GM12892 (cell line): ENCODE results near the gene WDR1.

Source experiments
- DNase-seq: peaks from one replicate; pipeline ENCODE4 v3.0.0; 2011; ENCODE audit not compliant: insufficient read length
- FAIRE-seq: peaks from 2 replicates; lab custom pipeline; 2011; peaks lifted over from hg19 to GRCh38; lab: Jason Lieb, UNC
- POLR2A ChIP-seq: IDR thresholded peaks from 2 replicates; pipeline ENCODE4 v1.6.1; 2011; ENCODE audit warnings: low read depth, low read length, control low read depth
- POLR2AphosphoS5 ChIP-seq: IDR thresholded peaks from 2 replicates; pipeline ENCODE4 v1.6.1; 2011; ENCODE audit warnings: low read depth, low read length, control low read depth
- TAF1 ChIP-seq: IDR thresholded peaks from 2 replicates; pipeline ENCODE4 v1.6.1; 2011; ENCODE audit warnings: low read depth, mild to moderate bottlenecking, control low read depth, low read length, borderline replicate concordance

Gene WDR1

DNA sequence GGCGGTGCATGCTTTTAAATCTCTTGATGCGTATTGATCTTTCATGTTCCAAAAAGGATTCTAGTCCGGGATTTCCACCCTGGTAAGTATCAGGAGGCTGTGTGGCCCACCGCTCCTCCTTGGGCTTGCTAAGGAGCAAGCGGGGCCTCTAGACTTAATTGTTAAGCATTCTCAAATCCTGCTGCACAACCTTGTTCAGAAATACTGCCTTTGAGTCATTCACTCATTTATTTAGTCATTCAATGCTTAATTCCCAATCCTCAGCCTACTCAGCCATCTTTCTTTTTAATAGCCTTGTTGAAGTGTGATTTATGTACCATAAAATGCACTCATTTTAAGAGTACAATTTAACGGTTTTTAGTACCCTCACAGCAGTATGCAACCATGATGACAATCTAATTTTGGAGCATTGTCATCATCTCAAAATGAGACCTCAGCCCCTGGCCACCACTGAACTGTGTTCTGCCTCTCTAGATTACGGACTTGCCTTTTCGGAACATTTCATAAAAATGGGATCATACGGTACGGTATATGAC, 79.7 kb downstream of the WDR1 start:
- DNase-seq: no peak
- TF ChIP-seq TAF1 (no peak), POLR2A (no peak), POLR2AphosphoS5 (no peak)
- no peak for FAIRE-seq

DNA sequence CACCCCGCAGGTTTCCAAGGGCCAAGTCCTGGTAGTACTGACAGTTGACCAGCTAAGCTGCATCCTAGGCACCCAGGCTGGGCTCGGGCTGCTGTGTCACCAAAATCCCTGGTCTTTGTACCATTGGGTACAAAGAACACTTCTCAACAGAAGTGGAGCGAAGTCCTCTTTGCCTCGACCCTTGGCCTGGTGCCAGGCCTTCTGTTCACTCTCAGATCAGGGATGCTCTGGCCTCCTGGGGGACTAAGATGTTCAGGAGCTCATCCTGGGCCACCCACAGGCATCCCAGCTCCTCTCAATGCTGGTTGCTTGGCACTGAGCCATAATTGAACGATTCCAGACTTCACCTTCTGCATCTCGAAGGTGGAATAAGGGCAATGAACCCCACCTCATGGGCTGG, 81.5 kb downstream of the WDR1 start:
- TF ChIP-seq TAF1 (no peak), POLR2AphosphoS5 (no peak), POLR2A (no peak)
- no peak for FAIRE-seq
- DNase-seq: no peak

DNA sequence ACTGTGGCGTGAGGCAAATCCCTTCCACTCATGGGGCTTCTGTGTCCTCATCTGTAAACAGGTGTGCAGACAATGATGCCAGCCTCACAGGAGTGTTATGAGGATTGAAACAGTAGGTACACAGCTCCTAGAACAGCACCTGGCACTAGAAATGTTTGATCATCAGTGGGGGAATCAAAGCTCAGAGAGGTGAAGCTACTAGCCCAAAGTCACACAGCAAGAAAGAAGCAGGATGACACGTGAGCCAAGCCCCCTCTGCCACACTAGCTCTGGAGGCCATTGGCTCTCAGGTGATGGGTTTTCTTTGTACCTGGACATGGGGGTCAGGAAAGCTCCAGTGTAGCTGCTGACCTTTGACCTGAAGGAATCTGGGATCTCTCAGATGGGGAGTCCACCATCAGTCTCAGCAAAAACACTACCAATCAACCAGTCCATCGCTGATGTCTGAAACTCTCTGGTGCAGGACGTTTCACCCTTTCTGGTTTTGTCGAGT, 81.9 kb downstream of the WDR1 start:
- FAIRE-seq (no peak), DNase-seq (no peak)
- TF ChIP-seq TAF1 (no peak), POLR2A (no peak), POLR2AphosphoS5 (no peak)

DNA sequence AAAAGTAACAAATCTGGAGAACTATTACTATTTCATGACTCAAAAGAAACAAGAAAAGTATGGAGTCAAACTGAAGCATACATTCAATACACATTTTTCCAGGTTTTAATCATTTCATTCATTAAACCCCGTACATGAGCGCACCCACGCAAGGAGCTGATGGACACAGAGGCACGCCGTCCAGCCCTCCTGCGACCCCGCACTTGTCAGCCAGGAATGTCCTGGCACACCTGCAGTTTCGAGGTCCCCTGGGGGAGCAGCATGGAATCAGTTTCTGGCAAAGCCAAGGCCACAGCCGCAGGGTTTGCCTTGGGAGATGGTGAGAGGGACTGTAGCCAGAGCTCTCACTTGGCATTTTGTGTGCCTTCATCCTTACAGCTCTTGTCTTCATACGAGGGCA, 82.5 kb downstream of the WDR1 start:
- FAIRE-seq (no peak), DNase-seq (no peak)
- TF ChIP-seq POLR2AphosphoS5 (no peak), POLR2A (no peak), TAF1 (no peak)

DNA sequence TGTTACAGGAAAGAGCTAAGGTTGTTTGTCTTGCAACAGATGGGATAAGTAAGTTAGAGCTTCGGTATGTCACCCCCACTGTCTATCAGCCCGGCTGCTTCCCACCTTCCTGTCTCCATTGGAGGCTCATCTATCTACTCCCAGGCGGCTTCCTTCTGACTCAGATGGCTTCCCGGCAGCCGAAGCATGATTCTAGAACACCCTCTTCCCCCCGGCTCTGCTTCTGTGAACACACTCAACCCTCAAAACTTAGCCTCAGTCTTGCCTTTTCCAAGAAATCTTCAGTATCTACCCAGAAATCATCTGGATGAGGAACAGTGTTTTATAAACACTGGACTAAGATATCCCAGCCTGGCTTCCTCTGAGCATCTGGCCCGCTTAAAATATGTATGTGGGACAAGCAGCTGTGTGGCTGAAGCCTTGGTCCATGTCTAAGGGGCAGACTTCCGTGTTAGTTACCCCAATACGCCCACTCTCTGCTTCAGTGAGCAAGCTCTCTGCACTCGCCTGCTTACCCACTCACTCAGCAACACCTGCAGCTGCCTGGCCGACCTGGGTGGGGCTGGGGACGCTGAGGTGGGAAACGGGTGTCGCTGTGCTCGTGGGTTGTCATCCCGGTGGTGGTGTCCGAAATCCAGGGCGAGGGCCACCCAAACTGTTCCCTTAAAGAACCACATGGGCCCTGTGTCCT, 83.3 kb downstream of the WDR1 start:
- no peak for TF ChIP-seq TAF1
- TF ChIP-seq POLR2AphosphoS5: no peak
- no peak for TF ChIP-seq POLR2A
- peak; percentile 33 for FAIRE-seq

DNA sequence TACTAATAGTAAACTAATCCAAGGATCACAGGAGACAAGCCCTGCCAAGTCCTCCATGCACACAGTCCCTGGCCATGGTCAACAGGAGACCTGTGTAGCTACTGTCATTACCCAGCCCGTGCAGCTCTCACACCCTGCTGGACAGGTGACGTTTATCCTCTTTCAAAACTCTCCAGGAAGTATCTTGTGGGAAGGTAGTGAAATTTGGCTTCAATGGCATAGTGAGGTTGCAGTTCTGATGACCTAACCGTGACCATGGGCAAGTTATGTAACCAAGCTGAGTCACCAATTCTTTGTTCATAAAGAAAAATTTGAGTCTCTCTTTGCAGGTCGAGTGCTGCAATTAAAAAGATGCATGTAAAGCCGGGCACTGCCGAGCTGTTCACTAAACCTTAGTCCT, 84.0 kb downstream of the WDR1 start:
- DNase-seq (no peak), FAIRE-seq (no peak)

More for the DNA sequence above, 83.3 kb downstream of the WDR1 start:
- DNase-seq: no peak

DNA sequence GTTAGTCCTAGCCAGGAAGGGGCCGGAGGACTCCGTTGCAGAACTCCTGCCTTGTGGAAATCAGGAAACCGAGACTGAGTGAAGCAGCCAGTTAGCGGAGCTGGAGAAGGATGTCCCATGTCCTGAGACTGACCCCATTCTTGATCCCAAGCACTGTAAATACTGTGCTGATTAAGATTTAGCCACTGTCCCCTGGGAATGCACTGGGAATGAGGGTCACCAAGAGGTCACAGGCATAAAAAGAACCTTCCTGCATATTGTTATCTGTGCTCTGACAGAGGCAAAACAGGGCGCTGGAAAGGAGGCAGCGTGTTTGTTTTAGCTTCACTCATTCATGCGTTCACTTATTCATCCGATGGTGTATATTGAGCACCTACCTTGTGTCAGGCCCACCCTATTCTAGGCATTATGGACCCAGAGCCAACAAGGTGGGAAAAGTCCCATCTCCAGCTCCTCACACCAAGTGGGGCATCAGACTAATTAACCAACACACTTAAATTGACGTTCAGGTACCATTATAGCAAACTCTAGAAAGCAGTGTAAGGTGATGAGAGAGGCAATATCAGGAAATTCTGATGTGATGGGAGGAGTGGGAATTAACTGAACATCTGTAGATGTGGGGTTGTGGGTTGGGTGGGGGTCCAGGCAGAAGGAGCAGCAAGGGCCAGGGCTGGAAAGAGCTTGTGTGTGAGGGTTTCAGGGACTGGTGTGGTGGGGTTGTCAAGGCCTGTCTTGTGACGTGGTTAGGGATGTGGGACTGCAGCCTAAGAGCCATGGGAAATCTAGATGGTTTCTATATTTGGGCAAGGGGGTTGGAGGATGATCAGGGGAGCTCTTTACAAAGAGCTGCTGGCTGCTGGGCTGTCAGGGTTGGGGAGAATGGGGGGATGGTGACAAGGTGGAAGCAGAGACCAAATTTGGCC, 84.7 kb downstream of the WDR1 start:
- FAIRE-seq: no peak
- no peak for DNase-seq
- no peak for TF ChIP-seq POLR2A

More for the DNA sequence above, 84.0 kb downstream of the WDR1 start:
- TF ChIP-seq POLR2A: no peak
- no peak for TF ChIP-seq TAF1
- no peak for TF ChIP-seq POLR2AphosphoS5

DNA sequence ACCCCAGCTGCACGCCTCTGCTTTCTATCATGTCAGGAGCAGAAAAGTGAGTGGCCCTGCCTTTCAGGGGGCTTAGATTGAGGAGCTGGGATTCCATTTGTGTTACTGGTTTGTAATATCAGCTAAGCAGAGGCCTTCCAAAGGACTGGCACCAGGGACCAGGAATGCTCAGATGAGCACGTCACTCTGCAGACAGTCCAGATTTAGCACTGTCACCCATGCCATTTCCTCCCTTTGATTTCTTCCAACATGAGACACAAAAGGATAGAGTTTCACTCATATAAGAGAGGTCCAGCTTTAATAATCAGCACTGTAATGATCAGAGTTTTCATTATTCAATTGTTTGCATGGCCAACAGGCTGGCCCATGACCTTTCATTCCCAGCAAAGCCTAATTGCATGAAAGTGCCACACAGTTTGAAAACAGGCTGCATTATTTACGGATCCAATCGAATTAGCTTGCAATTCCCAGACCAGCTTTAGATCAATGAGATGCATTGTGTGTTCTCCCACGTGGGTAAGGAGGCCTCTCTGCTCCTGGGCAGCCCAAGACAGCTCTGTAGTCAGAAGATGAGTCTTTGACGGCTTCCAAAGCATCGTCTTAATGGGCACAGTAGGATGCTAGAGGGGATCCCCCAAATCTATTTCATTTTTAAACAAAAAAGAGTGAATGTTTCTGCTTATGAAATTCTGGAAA, 85.5 kb downstream of the WDR1 start:
- FAIRE-seq (no peak), DNase-seq (no peak)
- no peak for TF ChIP-seq POLR2AphosphoS5
- no peak for TF ChIP-seq TAF1
- no peak for TF ChIP-seq POLR2A

DNA sequence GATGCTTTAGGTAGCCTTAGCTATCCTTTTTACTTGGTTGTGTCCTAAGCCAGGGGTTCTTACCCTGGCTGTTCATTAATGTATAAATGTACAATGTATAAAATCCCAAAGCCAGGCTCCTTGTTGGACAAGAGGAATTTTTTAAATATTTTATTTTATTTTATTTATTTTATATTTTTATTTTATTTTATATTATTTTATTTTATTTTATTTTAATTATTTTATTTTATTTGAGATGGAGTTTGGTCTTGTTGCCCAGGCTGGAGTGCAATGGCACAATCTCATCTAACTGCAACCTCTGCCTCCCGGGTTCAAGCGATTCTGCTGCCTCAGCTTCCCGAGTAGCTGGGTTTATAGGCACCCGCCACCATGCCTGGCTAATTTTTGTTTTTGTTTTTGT, 87.2 kb downstream of the WDR1 start:
- TF ChIP-seq TAF1 (no peak), POLR2A (no peak), POLR2AphosphoS5 (no peak)
- DNase-seq (no peak), FAIRE-seq (no peak)

DNA sequence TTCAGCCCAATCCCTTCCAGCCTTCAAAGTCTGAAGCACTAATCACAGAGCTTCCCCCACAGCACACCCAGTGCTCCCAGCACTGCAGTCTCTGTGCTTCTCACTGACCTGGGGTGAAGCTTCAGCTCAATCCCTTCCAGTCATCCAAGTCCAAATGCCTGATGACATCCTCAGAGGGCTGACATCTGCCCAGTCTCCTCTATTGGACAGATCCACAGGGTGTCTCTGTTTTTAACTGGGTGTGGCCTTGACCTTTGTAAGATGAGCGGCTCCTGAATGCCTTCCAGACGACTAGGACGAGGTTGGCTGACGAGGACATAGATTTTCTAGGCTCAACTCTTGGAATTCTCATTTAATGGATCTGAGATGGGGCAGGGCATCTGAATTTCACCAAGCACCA, 87.7 kb downstream of the WDR1 start:
- DNase-seq (no peak), FAIRE-seq (no peak)
- no peak for TF ChIP-seq POLR2AphosphoS5
- TF ChIP-seq POLR2A: no peak
- TF ChIP-seq TAF1: no peak

DNA sequence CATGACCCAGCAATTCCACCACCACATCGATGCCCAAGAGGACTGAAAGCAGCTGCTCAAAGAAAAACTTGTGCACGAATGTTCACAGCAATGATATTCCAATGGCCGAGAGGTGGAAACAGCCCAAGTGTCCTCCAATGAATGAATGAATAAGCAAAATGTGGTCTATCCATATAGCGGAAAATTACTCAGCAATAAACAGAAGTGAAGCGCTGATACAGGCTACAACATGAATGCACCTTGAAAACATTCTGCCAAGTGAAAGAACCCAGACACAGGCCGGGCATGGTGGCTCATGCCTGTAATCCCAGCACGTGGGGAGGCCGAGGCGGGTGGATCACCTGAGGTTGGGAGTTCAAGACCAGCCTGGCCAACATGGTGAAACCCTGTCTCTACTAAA, 90.1 kb downstream of the WDR1 start:
- no peak for DNase-seq
- no peak for TF ChIP-seq POLR2AphosphoS5
- TF ChIP-seq TAF1: no peak
- TF ChIP-seq POLR2A: no peak
- no peak for FAIRE-seq
